K562 (cell line): ENCODE results near the gene TEDC1. TPM values are rescaled to one million over a fixed set of nuclear protein-coding genes. Genes with fewer than 3 reads are reported as not detected.

Experiments
- ATAC-seq: fragments of 200-7000 bp; cut with Tn5 transposase; 3 replicates; pipeline ENCODE4 v1.9.1; 2020; ENCODE audit warnings: moderate library complexity
- BruUV-seq: library from RNA; stranded (reverse); fragments of 400-500 nt; replicated peaks from 2 replicates; lab custom pipeline; 2021; lab: Mats Ljungman, UMichigan
- CTCF ChIA-PET: fragments of 300-600 bp; formaldehyde crosslinking; extraction: SDS; loops from one replicate; lab custom pipeline; 2021; ENCODE audit warnings: low intra/inter-chr PET ratio; lab: Yijun Ruan, JAX
- POLR2A ChIA-PET: fragments of 300-600, 350-650 bp; sonication (Branson Sonifier 250); formaldehyde crosslinking; extraction: SDS; loops from one replicate; lab custom pipeline; 2021; ENCODE audit warnings: antibody characterized with exemption, inconsistent platforms; lab: Yijun Ruan, JAX
- DNase-seq, 4 experiments: peaks; one replicate each; pipeline versions ENCODE4 v3.0.0 to v3.0.0-alpha.2; 2011 to 2018; ENCODE audit warnings: low spot score in 3 of 4, mixed read lengths in 3 of 4; ENCODE audit errors: extremely low read depth in 1 of 4
- FAIRE-seq: peaks from 2 replicates; lab custom pipeline; 2011; peaks lifted over from hg19 to GRCh38; lab: Jason Lieb, UNC
- H2AFZ ChIP-seq: 2 replicates; pipeline ENCODE4 v1.6.0; 2011; ENCODE audit warnings: low read depth, low read length, control low read depth, inconsistent platforms
- H3K27ac ChIP-seq: fragments of 200-600 bp; 3 replicates; pipeline ENCODE4 v1.8.0; 2011; ENCODE audit warnings: low read depth, mild to moderate bottlenecking, control low read depth, inconsistent platforms, low read length, moderate library complexity, mixed read lengths; ENCODE audit errors: extremely low read depth
- H3K27me3 ChIP-seq, 2 experiments: fragments of 300-600 bp in 1 of 2; 2 replicates in 1 of 2; 3 replicates in 1 of 2; pipeline versions ENCODE4 v1.6.0 to v1.8.0; 2011; ENCODE audit warnings: inconsistent platforms in 2 of 2, low read length in 2 of 2, mild to moderate bottlenecking in 1 of 2, mixed read lengths in 1 of 2, moderate library complexity in 1 of 2; ENCODE audit not compliant: control insufficient read depth in 2 of 2, insufficient read depth in 2 of 2
- H3K36me3 ChIP-seq: fragments of 300-600 bp; 3 replicates; pipeline ENCODE4 v1.8.0; 2011; ENCODE audit warnings: mild to moderate bottlenecking, low read length, inconsistent platforms; ENCODE audit not compliant: control insufficient read depth, insufficient read depth
- H3K4me1 ChIP-seq, 2 experiments: fragments of 200-600 bp in 1 of 2; replicated peaks in 1 of 2; 2 replicates in 1 of 2; 3 replicates in 1 of 2; pipeline versions ENCODE4 v1.5.1 to v1.8.0; 2011; ENCODE audit warnings: inconsistent platforms in 2 of 2, low read length in 2 of 2, mild to moderate bottlenecking in 1 of 2, mixed read lengths in 1 of 2, moderate library complexity in 1 of 2; ENCODE audit not compliant: control insufficient read depth in 2 of 2, insufficient read depth in 2 of 2
- H3K4me2 ChIP-seq: 2 replicates; pipeline ENCODE4 v1.6.1; 2011; ENCODE audit warnings: low read length, control low read depth, inconsistent platforms, mixed read lengths; ENCODE audit not compliant: insufficient read depth
- H3K4me3 ChIP-seq: fragments of 200-600 bp; sonication (generic), shearing (Covaris generic); 2 replicates; pipeline ENCODE4 v1.5.1; 2016; ENCODE audit warnings: control low read depth, inconsistent platforms
- H3K79me2 ChIP-seq: fragments of 200-600 bp; 3 replicates; pipeline ENCODE4 v1.8.0; 2011; ENCODE audit warnings: low read length, inconsistent platforms; ENCODE audit not compliant: control insufficient read depth, insufficient read depth
- H3K9ac ChIP-seq, 2 experiments: 2 replicates each; pipeline versions ENCODE4 v1.6.0 to v1.6.1; 2011; ENCODE audit warnings: low read depth in 2 of 2, low read length in 2 of 2, control low read depth in 1 of 2, inconsistent platforms in 1 of 2, mild to moderate bottlenecking in 1 of 2, mixed read lengths in 1 of 2; ENCODE audit not compliant: insufficient read depth in 1 of 2
- H3K9me1 ChIP-seq: one replicate; pipeline ENCODE4 v1.6.0; 2011; ENCODE audit warnings: inconsistent platforms, mild to moderate bottlenecking, low read length, moderate library complexity; ENCODE audit not compliant: control insufficient read depth, insufficient read depth
- H3K9me3 ChIP-seq: replicated peaks from 2 replicates; pipeline ENCODE4 v1.5.1; 2011; ENCODE audit warnings: low read depth, low read length, inconsistent platforms; ENCODE audit not compliant: control insufficient read depth, insufficient read depth
- H4K20me1 ChIP-seq: replicated peaks from 2 replicates; pipeline ENCODE4 v1.6.1; 2011; ENCODE audit warnings: low read length, inconsistent platforms, mixed read lengths; ENCODE audit not compliant: control insufficient read depth, insufficient read depth
- E2F5 ChIP-seq: sonication (generic); formaldehyde crosslinking; IDR thresholded peaks from 2 replicates; pipeline ENCODE4 v1.8.0; 2022; ENCODE audit warnings: mild to moderate bottlenecking, missing genetic modification reagents
- FOXK1 ChIP-seq: sonication (generic); formaldehyde crosslinking; IDR thresholded peaks from 2 replicates; pipeline ENCODE4 v1.8.0; 2022; ENCODE audit warnings: missing genetic modification reagents, mild to moderate bottlenecking, borderline replicate concordance
- FOXO4 ChIP-seq: fragments of 450-650 bp; formaldehyde crosslinking; IDR thresholded peaks from 2 replicates; pipeline ENCODE4 v1.4.0; 2020; ENCODE audit warnings: mild to moderate bottlenecking, moderate library complexity
- HES1 ChIP-seq: fragments of 450-650 bp; IDR thresholded peaks from 2 replicates; pipeline ENCODE4 v1.6.1; 2016; ENCODE audit warnings: low read depth, mild to moderate bottlenecking, moderate library complexity
- HNRNPL ChIP-seq: fragments of 200-400 bp; formaldehyde crosslinking; IDR thresholded peaks from 2 replicates; pipeline ENCODE4 v1.6.1; 2017; ENCODE audit warnings: low read depth, mild to moderate bottlenecking, low read length
- KAT2B ChIP-seq: IDR thresholded peaks from one replicate; pipeline ENCODE4 v1.6.1; 2012; ENCODE audit warnings: low read depth, mild to moderate bottlenecking, control low read depth, inconsistent platforms, low read length, moderate library complexity
- MEIS2 ChIP-seq: fragments of 450-650 bp; IDR thresholded peaks from 2 replicates; pipeline ENCODE4 v1.6.1; 2014; ENCODE audit warnings: mild to moderate bottlenecking; ENCODE audit not compliant: partially characterized antibody
- ZBTB8A ChIP-seq: fragments of 450-650 bp; IDR thresholded peaks from 2 replicates; pipeline ENCODE4 v1.6.1; 2018; ENCODE audit warnings: mild to moderate bottlenecking, moderate library complexity; ENCODE audit not compliant: partially characterized antibody
- WGBS: fragments of 100-300 bp; shearing (Covaris generic); methylation state at CpG from one replicate; pipeline ENCODE4 v1.1.6; 2016; ENCODE audit warnings: low coverage, mixed read lengths; ENCODE audit not compliant: insufficient coverage; ENCODE audit errors: missing lambda C conversion rate; 5-methylcytosine and 5-hydroxymethylcytosine counted together
- in situ Hi-C: fragments of 300-500 bp; cut with MboI; formaldehyde crosslinking; loops from 4 replicates; pipeline ENCODE4 v1.15.0; 2018; ENCODE audit warnings: inconsistent platforms, mixed read lengths
- intact Hi-C: fragments of 100-400 bp; cut with micrococcal nuclease; formaldehyde crosslinking; loops from 2 replicates; pipeline ENCODE4 v1.14.2; 2022
- polyA plus RNA-seq, 8 experiments: library from polyadenylated mRNA; depleted of rRNA in 4 of 8; stranded (reverse) in 5 of 8; unstranded in 3 of 8; fragments of >200 nt; fragmentation: Nextera tagmentation in 2 of 8; fragmentation: Illumina TruSeq in 1 of 8; extraction: Ambion mirVana in 2 of 8; extraction: Trizol in 1 of 8; gene quantifications; 2 replicates each; pipeline versions ENCODE4 v1.2.1 to v1.2.3, GENCODE V29; 2011 to 2014; ENCODE audit warnings: inconsistent platforms in 1 of 8, missing spikeins in 1 of 8
- total RNA-seq, 7 experiments: library from RNA; depleted of rRNA in 6 of 7; stranded (reverse); fragments of >200 nt in 6 of 7; fragmentation: Illumina TruSeq in 2 of 7; extraction: Trizol in 2 of 7; gene quantifications; 2 replicates each; pipeline versions ENCODE4 v1.2.1 to v1.2.3, GENCODE V29; 2011 to 2021; ENCODE audit warnings: low replicate concordance in 1 of 7

Gene TEDC1
- total and polyA plus RNA-seq, 9 of the 15 experiments (the other 6 are each of a cell fraction or from before 2014, with no cell fraction given), result 0.21 to 28.3 (median 5.9) TPM

- no peaks in the 10 kb centered on the region for H3K27me3 ChIP-seq
- in situ Hi-C loops (no loop called here), intact Hi-C loops (loop anchor here (5.0 kb wide), 1 partner anchor 38 kb away; the partner anchor contains the start of gene CRIP1)
- ATAC-seq (no peak), FAIRE-seq (no peak), DNase-seq (no peak)
- H3K9ac ChIP-seq, result no peak overlapping the region
- H4K20me1 ChIP-seq, result no peaks in the 10 kb centered on the region
- H3K36me3 ChIP-seq, result peaks cover 57% of the 10 kb centered on the region; the same call in 1 of the 3 replicates
- CTCF ChIA-PET, result interaction anchor here (1.4 kb wide), 1 partner anchor 79 kb away, joined by 4 read pairs; no protein-coding TSS in a partner anchor
- no peak overlapping the region for H2AFZ ChIP-seq
- H3K9me1 ChIP-seq, result no peaks in the 10 kb centered on the region
- WGBS, result 98% methylated on average over 9 of the region's 47 CpGs
- no peak overlapping the region for H3K27ac ChIP-seq
- peaks cover 0 to 51% of the 10 kb centered on the region in 2 experiments; a peak in 2 of 5 replicates for H3K4me1 ChIP-seq
- H3K9me3 ChIP-seq, result no peaks in the 10 kb centered on the region
- TF ChIP-seq FOXO4 (no peak), HES1 (no peak), ZBTB8A (no peak), E2F5 (no peak), HNRNPL (no peak), FOXK1 (CRISPR knock-in tag) (no peak), MEIS2 (no peak), KAT2B (no peak)
- H3K4me2 ChIP-seq, result no peak overlapping the region
- POLR2A ChIA-PET, result no interaction called here
- H3K79me2 ChIP-seq, result 0 out of 3 replicates have a peak, but pooled peaks cover 5% of the 10 kb centered on the region
- no peak overlapping the region for H3K4me3 ChIP-seq
- BruUV-seq, result no TSS peak
These were observed 41.5 kb upstream of the TEDC1 start for GRCh38 chr14:105449276-105450122.
